GM23338 (cell line): Measurements from ENCODE around the gene UHMK1. TPM values are rescaled to one million over a fixed set of nuclear protein-coding genes. Genes with fewer than 3 reads are reported as not detected.

Source experiments
- ATAC-seq: fragments of 200-7000 bp; cut with Tn5 transposase; 3 replicates; pipeline ENCODE4 v1.9.1; 2020
- DNase-seq: peaks from one replicate; pipeline ENCODE4 v3.0.0-alpha.2; 2015; ENCODE audit warnings: low spot score
- H2AFZ ChIP-seq: fragments of 200-600 bp; sonication (generic); 2 replicates; pipeline ENCODE4 v1.8.0; 2016; ENCODE audit warnings: antibody characterized with exemption, mild to moderate bottlenecking, moderate library complexity
- H3F3A ChIP-seq: fragments of 200-600 bp; sonication (generic); replicated peaks from 2 replicates; pipeline ENCODE4 v1.8.0; 2017; ENCODE audit warnings: antibody characterized with exemption, mixed run types, low read depth
- H3K27ac ChIP-seq: fragments of 200-600 bp; sonication (generic); 2 replicates; pipeline ENCODE4 v1.6.1; 2016; ENCODE audit warnings: low read depth
- H3K27me3 ChIP-seq: fragments of 200-600 bp; sonication (generic); 2 replicates; pipeline ENCODE4 v1.8.0; 2016; ENCODE audit warnings: mild to moderate bottlenecking, mixed run types, moderate library complexity; ENCODE audit not compliant: insufficient read depth
- H3K36me3 ChIP-seq: fragments of 200-600 bp; sonication (generic); 2 replicates; pipeline ENCODE4 v1.8.0; 2016; ENCODE audit warnings: mild to moderate bottlenecking; ENCODE audit not compliant: insufficient read depth
- H3K4me1 ChIP-seq: fragments of 200-600 bp; sonication (generic); 2 replicates; pipeline ENCODE4 v1.8.0; 2016; ENCODE audit warnings: mild to moderate bottlenecking, moderate library complexity; ENCODE audit not compliant: insufficient read depth
- H3K4me2 ChIP-seq: fragments of 200-600 bp; sonication (generic); 2 replicates; pipeline ENCODE4 v1.7.1; 2017; ENCODE audit warnings: mixed run types
- H3K4me3 ChIP-seq: fragments of 200-600 bp; sonication (generic); 2 replicates; pipeline ENCODE4 v1.6.1; 2016; ENCODE audit warnings: mixed run types
- H3K79me2 ChIP-seq: fragments of 200-600 bp; sonication (generic); replicated peaks from 2 replicates; pipeline ENCODE4 v1.8.0; 2017; ENCODE audit warnings: mild to moderate bottlenecking; ENCODE audit not compliant: insufficient read depth
- H3K9me2 ChIP-seq: fragments of 200-600 bp; sonication (generic); 2 replicates; pipeline ENCODE4 v1.8.0; 2017; ENCODE audit not compliant: insufficient read depth
- H4K20me1 ChIP-seq: fragments of 200-600 bp; sonication (generic); replicated peaks from 2 replicates; pipeline ENCODE4 v1.8.0; 2017; ENCODE audit warnings: mild to moderate bottlenecking; ENCODE audit not compliant: insufficient read depth
- H3K27ac Mint-ChIP-seq: 2 replicates; pipeline ENCODE4 v1.8.0; 2020; ENCODE audit warnings: inconsistent platforms, mild to moderate bottlenecking, moderate library complexity, mixed read lengths
- H3K27me3 Mint-ChIP-seq: 3 replicates; pipeline ENCODE4 v1.8.0; 2022; ENCODE audit warnings: low read depth, mild to moderate bottlenecking, moderate library complexity, mixed read lengths, inconsistent platforms; ENCODE audit not compliant: insufficient read depth, poor library complexity
- H3K36me3 Mint-ChIP-seq: 3 replicates; pipeline ENCODE4 v1.8.0; 2021; ENCODE audit warnings: low read depth, mild to moderate bottlenecking, inconsistent platforms, moderate library complexity, mixed read lengths
- H3K4me1 Mint-ChIP-seq: 3 replicates; pipeline ENCODE4 v1.8.0; 2020; ENCODE audit warnings: mild to moderate bottlenecking, inconsistent platforms, mixed read lengths
- H3K4me3 Mint-ChIP-seq: 3 replicates; pipeline ENCODE4 v1.8.0; 2021; ENCODE audit warnings: moderate library complexity, mild to moderate bottlenecking, inconsistent platforms, mixed read lengths
- H3K9me3 Mint-ChIP-seq: 3 replicates; pipeline ENCODE4 v1.8.0; 2020; ENCODE audit warnings: moderate library complexity, mild to moderate bottlenecking, inconsistent platforms, mixed read lengths
- ETS1 ChIP-seq: IDR thresholded peaks from 2 replicates; pipeline ENCODE4 v1.6.1; 2016; ENCODE audit warnings: antibody characterized with exemption
- JUNB ChIP-seq: IDR thresholded peaks from one replicate; pipeline ENCODE4 v1.6.1; 2016; ENCODE audit warnings: antibody characterized with exemption; ENCODE audit not compliant: unreplicated experiment
- POLR2AphosphoS5 ChIP-seq: IDR thresholded peaks from 2 replicates; pipeline ENCODE4 v1.6.1; 2016; ENCODE audit warnings: antibody characterized with exemption, low read depth
- REST ChIP-seq: IDR thresholded peaks from one replicate; pipeline ENCODE4 v1.6.1; 2018; ENCODE audit warnings: antibody characterized with exemption; ENCODE audit not compliant: unreplicated experiment
- polyA plus RNA-seq: library from polyadenylated mRNA; unstranded; fragments of >200 nt; fragmentation: Nextera tagmentation; extraction: Ambion mirVana; gene quantifications from 2 replicates; pipeline ENCODE4 v1.2.1, GENCODE V29; 2016
- total RNA-seq: library from RNA; depleted of rRNA; stranded (reverse); fragments of >200 nt; shearing (Covaris generic); gene quantifications from 2 replicates; pipeline ENCODE4 v1.2.3, GENCODE V29; 2014
- TF ChIP-seq, protein P1 (sequence below), 2 experiments: fragments of 200-600 bp in 1 of 2; sonication (generic) in 1 of 2; conservative IDR thresholded peaks; 2 replicates each; pipeline versions ENCODE4 v1.5.1 to v1.6.1; 2016 to 2017; ENCODE audit warnings: antibody characterized with exemption in 2 of 2, low read depth in 2 of 2, mild to moderate bottlenecking in 2 of 2, moderate library complexity in 1 of 2

Gene UHMK1
- total and polyA plus RNA-seq, 2 experiments from 2014 or later, result 8.6 to 28.3 TPM

DNA sequence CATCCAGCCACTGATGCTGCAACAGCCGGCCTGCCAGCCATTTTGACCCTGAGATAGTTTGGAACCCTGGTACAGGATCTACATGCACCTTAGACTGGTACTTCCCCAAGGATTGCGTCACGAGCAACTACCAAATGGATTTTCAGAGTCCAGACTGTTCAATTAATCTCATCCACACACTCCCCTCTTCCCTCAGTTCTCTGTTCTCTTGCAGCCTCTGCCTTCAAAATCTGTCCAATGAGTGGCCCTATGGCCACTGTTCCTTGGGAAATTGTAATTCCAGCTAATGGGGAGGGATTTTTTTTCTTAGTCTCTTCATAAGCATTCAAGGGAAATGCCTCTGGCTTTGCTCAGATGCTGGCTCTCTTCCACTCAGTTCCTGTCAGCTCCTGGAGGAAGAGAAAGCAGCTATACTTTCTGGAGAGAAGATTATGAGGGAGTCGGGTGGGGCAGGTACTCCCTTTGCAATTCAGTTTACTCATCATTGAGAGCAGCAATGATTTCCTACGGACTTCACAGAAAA lies 44.1 kb downstream of the UHMK1 start (continued):
- TF ChIP-seq REST (no peak), JUNB (no peak), ETS1 (no peak), POLR2AphosphoS5 (no peak)

GRCh38 chr1:162543228-162543627 lies 45.6 kb downstream of the UHMK1 start:
- no peaks in the 10 kb centered on the region for H3F3A ChIP-seq
- Mint-ChIP-seq H3K4me3 (no peak overlapping the region), H3K4me1 (no peaks in the 10 kb centered on the region), H3K9me3 (no peaks in the 10 kb centered on the region), H3K27ac (no peak overlapping the region), H3K36me3 (no peaks in the 10 kb centered on the region; the same call in 2 of the 3 replicates), H3K27me3 (no peaks in the 10 kb centered on the region)
- no peaks in the 10 kb centered on the region for H3K79me2 ChIP-seq
- no peak overlapping the region for H2AFZ ChIP-seq
- H4K20me1 ChIP-seq, result no peaks in the 10 kb centered on the region
- no peaks in the 10 kb centered on the region; the same call in 1 of the 2 replicates for H3K36me3 ChIP-seq
- no peaks in the 10 kb centered on the region for H3K4me1 ChIP-seq
- H3K4me2 ChIP-seq, result no peak overlapping the region
- H3K4me3 ChIP-seq, result no peak overlapping the region
- no peaks in the 10 kb centered on the region for H3K27me3 ChIP-seq
- H3K27ac ChIP-seq, result no peak overlapping the region
- H3K9me2 ChIP-seq, result 0 out of 2 replicates have a peak, but pooled peaks cover 4% of the 10 kb centered on the region
- ATAC-seq, result no peak
- DNase-seq, result no peak
- TF ChIP-seq, protein P1, sequence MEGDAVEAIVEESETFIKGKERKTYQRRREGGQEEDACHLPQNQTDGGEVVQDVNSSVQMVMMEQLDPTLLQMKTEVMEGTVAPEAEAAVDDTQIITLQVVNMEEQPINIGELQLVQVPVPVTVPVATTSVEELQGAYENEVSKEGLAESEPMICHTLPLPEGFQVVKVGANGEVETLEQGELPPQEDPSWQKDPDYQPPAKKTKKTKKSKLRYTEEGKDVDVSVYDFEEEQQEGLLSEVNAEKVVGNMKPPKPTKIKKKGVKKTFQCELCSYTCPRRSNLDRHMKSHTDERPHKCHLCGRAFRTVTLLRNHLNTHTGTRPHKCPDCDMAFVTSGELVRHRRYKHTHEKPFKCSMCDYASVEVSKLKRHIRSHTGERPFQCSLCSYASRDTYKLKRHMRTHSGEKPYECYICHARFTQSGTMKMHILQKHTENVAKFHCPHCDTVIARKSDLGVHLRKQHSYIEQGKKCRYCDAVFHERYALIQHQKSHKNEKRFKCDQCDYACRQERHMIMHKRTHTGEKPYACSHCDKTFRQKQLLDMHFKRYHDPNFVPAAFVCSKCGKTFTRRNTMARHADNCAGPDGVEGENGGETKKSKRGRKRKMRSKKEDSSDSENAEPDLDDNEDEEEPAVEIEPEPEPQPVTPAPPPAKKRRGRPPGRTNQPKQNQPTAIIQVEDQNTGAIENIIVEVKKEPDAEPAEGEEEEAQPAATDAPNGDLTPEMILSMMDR (conservative IDR thresholded peaks at IDR 0.05; ENCODE audit: low read depth in 2 of 2), result no peak
- no peak for TF ChIP-seq REST
- TF ChIP-seq ETS1, result no peak
